ENCODE results near the gene TMEM47.

- TF ChIP-seq CTCF (IDR thresholded peaks at IDR 0.05) (no peak), POLR2A (IDR thresholded peaks at IDR 0.05) (no peak), POLR2AphosphoS5 (IDR thresholded peaks at IDR 0.05) (no peak)
These were observed 32.7 kb downstream of the TMEM47 start for GRCh38 chrX:34624416-34624815.
